LNCaP clone FGC (cell line): ENCODE measurements around the gene HOXA7.

Experiments
- DNase-seq: peaks from one replicate; pipeline ENCODE4 v3.0.0-alpha.2; 2011; ENCODE audit warnings: low read depth
- H3K4me3 ChIP-seq: 2 replicates; pipeline ENCODE4 v1.5.1; 2011; ENCODE audit warnings: mild to moderate bottlenecking, low read depth, low read length, control low read depth
- CTCF ChIP-seq: IDR thresholded peaks from 2 replicates; pipeline ENCODE4 v1.5.1; 2012; ENCODE audit warnings: mild to moderate bottlenecking; ENCODE audit not compliant: control insufficient read depth, insufficient read depth; ENCODE audit errors: extremely low read depth

Gene HOXA7

GRCh38 chr7:27184337-27185012, 28.0 kb upstream of the HOXA7 start:
- no peak for TF ChIP-seq CTCF
- H3K4me3 ChIP-seq = peak overlapping the region; percentile 44
- no peak for DNase-seq

GRCh38 chr7:27183682-27184336, 27.3 kb upstream of the HOXA7 start:
- no peak for TF ChIP-seq CTCF
- peak overlapping the region; percentile 44 for H3K4me3 ChIP-seq
- no peak for DNase-seq

- TF ChIP-seq CTCF = no peak
- no peak for DNase-seq
- H3K4me3 ChIP-seq = no peak overlapping the region
Measured at GRCh38 chr7:27182861-27183681, 26.6 kb upstream of the HOXA7 start.

GRCh38 chr7:27182285-27182841, 25.9 kb upstream of the HOXA7 start:
- no peak overlapping the region for H3K4me3 ChIP-seq

GRCh38 chr7:27181795-27182275, 25.4 kb upstream of the HOXA7 start:
- no peak for TF ChIP-seq CTCF
- no peak overlapping the region for H3K4me3 ChIP-seq
- DNase-seq = no peak

More at GRCh38 chr7:27182285-27182841, 25.9 kb upstream of the HOXA7 start:
- no peak for DNase-seq
- TF ChIP-seq CTCF = no peak

- no peak overlapping the region for H3K4me3 ChIP-seq
- DNase-seq = no peak
- TF ChIP-seq CTCF = no peak
Measured at GRCh38 chr7:27180431-27181420, 24.3 kb upstream of the HOXA7 start.
